H1 (cell line): Measurements from ENCODE around the gene AAK1. TPM values are rescaled to one million over a fixed set of nuclear protein-coding genes. Genes with fewer than 3 reads are reported as not detected.

ENCODE experiments used
- CTCF ChIA-PET: fragments of 300-600 bp; sonication (Branson Sonifier 250); formaldehyde crosslinking; loops from one replicate; lab custom pipeline; 2021; ENCODE audit not compliant: partially characterized antibody; lab: Charles Lee
- POLR2A ChIA-PET: fragments of 300-600 bp; sonication (Branson Sonifier 250); formaldehyde crosslinking; loops from one replicate; lab custom pipeline; 2021; ENCODE audit warnings: inconsistent platforms; ENCODE audit not compliant: partially characterized antibody; lab: Charles Lee
- DNase-seq, 2 experiments: peaks; one replicate each; pipeline versions ENCODE4 v3.0.0 to v3.0.0-alpha.2; 2010 to 2022; ENCODE audit warnings: low spot score in 2 of 2, low read depth in 1 of 2, mixed read lengths in 1 of 2
- FAIRE-seq: peaks from 2 replicates; lab custom pipeline; 2011; peaks lifted over from hg19 to GRCh38; lab: Jason Lieb, UNC
- H2AFZ ChIP-seq: 2 replicates; pipeline ENCODE4 v1.8.1; 2012; ENCODE audit warnings: low read length, inconsistent platforms
- H2AK5ac ChIP-seq: 2 replicates; pipeline ENCODE4 v1.6.1; 2013; ENCODE audit warnings: low read depth, low read length
- H2BK120ac ChIP-seq: replicated peaks from 2 replicates; pipeline ENCODE3; 2013; ENCODE audit warnings: low read depth, low read length, inconsistent platforms
- H2BK12ac ChIP-seq: 2 replicates; pipeline ENCODE4 v1.6.1; 2013; ENCODE audit warnings: low read depth, low read length
- H2BK15ac ChIP-seq: 2 replicates; pipeline ENCODE4 v1.6.1; 2013; ENCODE audit warnings: low read length
- H2BK20ac ChIP-seq: 2 replicates; pipeline ENCODE4 v1.6.1; 2013; ENCODE audit warnings: low read length
- H2BK5ac ChIP-seq: 2 replicates; pipeline ENCODE4 v1.6.1; 2013; ENCODE audit warnings: low read depth, low read length
- H3K14ac ChIP-seq: 2 replicates; pipeline ENCODE4 v1.6.1; 2013; ENCODE audit warnings: inconsistent platforms; ENCODE audit not compliant: insufficient read length
- H3K18ac ChIP-seq: 2 replicates; pipeline ENCODE4 v1.6.1; 2013; ENCODE audit warnings: low read length; ENCODE audit errors: extremely low read depth
- H3K23ac ChIP-seq: 2 replicates; pipeline ENCODE4 v1.6.1; 2013; ENCODE audit warnings: inconsistent platforms; ENCODE audit not compliant: insufficient read length
- H3K23me2 ChIP-seq: 2 replicates; pipeline ENCODE4 v1.6.1; 2013; ENCODE audit warnings: low read depth, low read length
- H3K27ac ChIP-seq: 2 replicates; pipeline ENCODE4 v1.6.1; 2011; ENCODE audit warnings: low read depth, low read length, inconsistent platforms
- H3K27me3 ChIP-seq, 4 experiments: replicated peaks in 1 of 4; 1 replicate in 1 of 4; 2 replicates in 3 of 4; pipeline versions ENCODE4 v1.6.1 to v1.8.1; 2011 to 2013; ENCODE audit warnings: low read length in 3 of 4, mild to moderate bottlenecking in 3 of 4, inconsistent platforms in 2 of 4, mixed read lengths in 2 of 4, moderate library complexity in 1 of 4; ENCODE audit not compliant: control insufficient read depth in 3 of 4, insufficient read depth in 3 of 4; ENCODE audit errors: extremely low read depth in 1 of 4
- H3K36me3 ChIP-seq, 4 experiments: 2 replicates each; pipeline versions ENCODE4 v1.6.1 to v1.8.1; 2011 to 2013; ENCODE audit warnings: mild to moderate bottlenecking in 4 of 4, low read length in 3 of 4, moderate library complexity in 2 of 4, control low read depth in 1 of 4, inconsistent platforms in 1 of 4; ENCODE audit not compliant: insufficient read depth in 4 of 4, control insufficient read depth in 2 of 4
- H3K4ac ChIP-seq: replicated peaks from 2 replicates; pipeline ENCODE3; 2013; ENCODE audit warnings: low read length, low read depth, mixed read lengths, inconsistent platforms; ENCODE audit not compliant: insufficient read length
- H3K4me1 ChIP-seq, 4 experiments: replicated peaks in 1 of 4; 1 replicate in 1 of 4; 2 replicates in 3 of 4; pipeline versions ENCODE4 v1.6.1 to v1.8.1; 2011 to 2013; ENCODE audit warnings: low read length in 3 of 4, inconsistent platforms in 2 of 4, mixed read lengths in 1 of 4; ENCODE audit not compliant: insufficient read depth in 4 of 4, control insufficient read depth in 3 of 4
- H3K4me2 ChIP-seq, 2 experiments: 2 replicates each; pipeline versions ENCODE4 v1.6.1 to v1.8.1; 2011 to 2013; ENCODE audit warnings: low read depth in 2 of 2, low read length in 2 of 2, control low read depth in 1 of 2, inconsistent platforms in 1 of 2, mild to moderate bottlenecking in 1 of 2; ENCODE audit not compliant: insufficient read depth in 1 of 2
- H3K4me3 ChIP-seq, 4 experiments: fragments of 200-600, 300-600 bp in 1 of 4; sonication (generic), shearing (Covaris generic), sonication (Bioruptor Twin) in 1 of 4; 2 replicates each; pipeline versions ENCODE4 v1.5.1 to v1.8.1; 2011 to 2016; ENCODE audit warnings: low read length in 4 of 4, low read depth in 3 of 4, control low read depth in 2 of 4, inconsistent platforms in 2 of 4, mild to moderate bottlenecking in 2 of 4, mixed read lengths in 1 of 4, moderate library complexity in 1 of 4; ENCODE audit not compliant: insufficient read depth in 2 of 4; ENCODE audit errors: extremely low read depth in 1 of 4
- H3K56ac ChIP-seq: replicated peaks from 2 replicates; pipeline ENCODE3; 2013; ENCODE audit warnings: low read depth, mild to moderate bottlenecking, mixed read lengths, low read length, inconsistent platforms; ENCODE audit not compliant: insufficient read length
- H3K79me1 ChIP-seq: 2 replicates; pipeline ENCODE4 v1.6.1; 2013; ENCODE audit warnings: low read depth, low read length, control low read depth
- H3K79me2 ChIP-seq, 2 experiments: 2 replicates each; pipeline versions ENCODE4 v1.6.1 to v1.8.1; 2012 to 2013; ENCODE audit warnings: low read length in 2 of 2, mild to moderate bottlenecking in 2 of 2, inconsistent platforms in 1 of 2; ENCODE audit not compliant: insufficient read depth in 2 of 2, control insufficient read depth in 1 of 2
- H3K9ac ChIP-seq, 4 experiments: replicated peaks in 1 of 4; 1 replicate in 1 of 4; 2 replicates in 3 of 4; pipeline versions ENCODE4 v1.6.1 to v1.8.1; 2011 to 2013; ENCODE audit warnings: low read depth in 3 of 4, low read length in 3 of 4, control low read depth in 2 of 4, mild to moderate bottlenecking in 2 of 4, moderate library complexity in 2 of 4, inconsistent platforms in 1 of 4; ENCODE audit errors: extremely low read depth in 1 of 4
- H3K9me3 ChIP-seq, 2 experiments: 2 replicates each; pipeline versions ENCODE4 v1.6.1 to v1.8.1; 2012 to 2013; ENCODE audit warnings: mild to moderate bottlenecking in 2 of 2, moderate library complexity in 2 of 2, control low read depth in 1 of 2, inconsistent platforms in 1 of 2, low read depth in 1 of 2, low read length in 1 of 2, mixed read lengths in 1 of 2; ENCODE audit not compliant: insufficient read depth in 2 of 2
- H4K20me1 ChIP-seq, 2 experiments: replicated peaks in 1 of 2; 2 replicates each; pipeline versions ENCODE3 to v1.8.1; 2011 to 2013; ENCODE audit warnings: inconsistent platforms in 2 of 2, low read length in 2 of 2, mild to moderate bottlenecking in 1 of 2; ENCODE audit not compliant: insufficient read depth in 2 of 2, control insufficient read depth in 1 of 2
- H4K5ac ChIP-seq: 2 replicates; pipeline ENCODE4 v1.6.1; 2013; ENCODE audit warnings: low read length, low read depth, mixed read lengths, inconsistent platforms; ENCODE audit not compliant: insufficient read length
- H4K8ac ChIP-seq: 2 replicates; pipeline ENCODE4 v1.8.0; 2013; ENCODE audit warnings: mild to moderate bottlenecking, moderate library complexity, low read length, inconsistent platforms; ENCODE audit not compliant: insufficient read depth; ENCODE audit errors: extremely low read depth
- H4K91ac ChIP-seq: replicated peaks from 2 replicates; pipeline ENCODE3; 2013; ENCODE audit warnings: low read length, mixed read lengths, inconsistent platforms; ENCODE audit not compliant: insufficient read length
- ATF3 ChIP-seq: IDR thresholded peaks from 2 replicates; pipeline ENCODE4 v1.6.1; 2011; ENCODE audit warnings: low read depth, mild to moderate bottlenecking, low read length; ENCODE audit not compliant: insufficient read depth
- CHD2 ChIP-seq: IDR thresholded peaks from 2 replicates; pipeline ENCODE4 v1.6.1; 2012; ENCODE audit warnings: low read length, improper control_type of control experiment
- CTBP2 ChIP-seq: IDR thresholded peaks from 2 replicates; pipeline ENCODE4 v1.7.0; 2011; ENCODE audit warnings: borderline replicate concordance, mild to moderate bottlenecking, moderate library complexity, mixed read lengths, low read length; ENCODE audit not compliant: insufficient read depth, insufficient read length
- EZH2 ChIP-seq: fragments of 200-600 bp; sonication (generic); IDR thresholded peaks from 2 replicates; pipeline ENCODE4 v1.7.1; 2012; ENCODE audit warnings: low read depth, mild to moderate bottlenecking, moderate library complexity, low read length, inconsistent platforms; ENCODE audit not compliant: severe bottlenecking
- GTF2F1 ChIP-seq: IDR thresholded peaks from 2 replicates; pipeline ENCODE4 v1.6.1; 2012; ENCODE audit warnings: low read depth, low read length, improper control_type of control experiment, borderline replicate concordance
- KDM5A ChIP-seq: fragments of 200-600 bp; IDR thresholded peaks from 2 replicates; pipeline ENCODE4 v1.7.1; 2012; ENCODE audit warnings: mild to moderate bottlenecking, low read length, inconsistent platforms, mixed read lengths
- PHF8 ChIP-seq: fragments of 200-600 bp; sonication (generic); conservative IDR thresholded peaks from 2 replicates; pipeline ENCODE4 v1.7.1; 2012; ENCODE audit warnings: low read depth, mild to moderate bottlenecking, inconsistent platforms, low read length, moderate library complexity
- POLR2AphosphoS5 ChIP-seq: IDR thresholded peaks from 2 replicates; pipeline ENCODE4 v1.6.1; 2011; ENCODE audit warnings: low read depth, low read length
- SIN3A ChIP-seq, 2 experiments: IDR thresholded peaks in 1 of 2; conservative IDR thresholded peaks in 1 of 2; 2 replicates each; pipeline ENCODE4 v1.6.1; 2011 to 2012; ENCODE audit warnings: low read length in 2 of 2, improper control_type of control experiment in 1 of 2, low read depth in 1 of 2, mild to moderate bottlenecking in 1 of 2
- SRF ChIP-seq: IDR thresholded peaks from 2 replicates; pipeline ENCODE4 v1.6.1; 2011; ENCODE audit warnings: mild to moderate bottlenecking, low read depth, low read length, moderate library complexity
- SUZ12 ChIP-seq: fragments of 200-600 bp; sonication (generic); IDR thresholded peaks from 2 replicates; pipeline ENCODE4 v1.6.1; 2012; ENCODE audit warnings: mild to moderate bottlenecking, inconsistent platforms, low read length, moderate library complexity, mixed read lengths
- TBP ChIP-seq: IDR thresholded peaks from 2 replicates; pipeline ENCODE4 v1.6.1; 2011; ENCODE audit warnings: low read depth, low read length, improper control_type of control experiment
- WGBS, 2 experiments: shearing (Covaris generic) in 1 of 2; methylation state at CpG; one replicate each; pipeline versions ENCODE4 v1.1.6 to v1.1.7; 2013 to 2015; ENCODE audit warnings: low lambda C conversion rate in 2 of 2, mixed read lengths in 2 of 2, inconsistent platforms in 1 of 2, low coverage in 1 of 2, missing lambda C conversion rate in 1 of 2; ENCODE audit not compliant: insufficient replicate concordance in 2 of 2, insufficient coverage in 1 of 2, insufficient read length in 1 of 2; ENCODE audit errors: extremely low coverage in 1 of 2, missing lambda C conversion rate in 1 of 2; 5-methylcytosine and 5-hydroxymethylcytosine counted together
- polyA plus RNA-seq, 7 experiments: library from polyadenylated mRNA; depleted of rRNA in 3 of 7; stranded (reverse) in 5 of 7; unstranded in 2 of 7; fragments of >200 nt in 5 of 7; fragments of 200-250 nt in 2 of 7; gene quantifications; 1 replicate in 5 of 7; 2 replicates in 1 of 7; 4 replicates in 1 of 7; pipeline versions ENCODE4 v1.2.1 to v1.2.3, GENCODE V29; 2011 to 2013; ENCODE audit warnings: missing spikeins in 2 of 7, mixed read lengths in 2 of 7
- total RNA-seq: library from RNA; stranded (reverse); fragmentation: NEBNext Ultra II Directional; extraction: Animal tissue kit (Norgen Biotek cat#: 25700); gene quantifications from 2 replicates; pipeline ENCODE4 v1.2.1, GENCODE V29; 2021

Gene AAK1
- total and polyA plus RNA-seq, 2 of the 8 experiments (the other 6 are each of a cell fraction or from before 2014, with no cell fraction given) = 10.0 to 40.5 TPM

DNA sequence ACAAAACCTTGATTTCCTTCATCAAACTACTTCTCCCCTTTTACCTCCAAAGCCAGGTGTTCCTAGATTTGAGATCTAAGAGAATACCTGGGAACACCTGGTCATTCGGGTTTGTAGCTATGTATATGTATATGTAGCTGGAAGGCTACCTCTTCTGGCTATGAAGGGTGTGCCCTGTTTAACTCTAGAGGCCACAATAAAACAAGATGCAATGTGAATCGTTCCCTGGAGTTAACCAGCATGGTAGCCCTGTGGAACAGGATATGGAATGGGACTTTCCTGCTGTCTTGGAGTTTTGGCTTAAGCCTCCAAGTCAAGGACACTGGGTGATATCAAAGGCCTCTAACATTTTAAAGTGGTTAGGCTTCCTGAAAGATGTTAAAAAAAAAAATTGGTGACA is 188.6 kb downstream of the AAK1 start:
- peaks cover 3 to 12% (median 8%) of the 10 kb centered on the region in 4 experiments; a peak in 4 of 7 replicates for H3K4me1 ChIP-seq
- H3K27ac ChIP-seq = no peak overlapping the region
- H3K9me3 ChIP-seq = no peaks in the 10 kb centered on the region
- no peak overlapping the region for H3K4ac ChIP-seq
- H3K79me2 ChIP-seq = no peaks in the 10 kb centered on the region
- no peak overlapping the region for H3K9ac ChIP-seq
- H4K8ac ChIP-seq = no peak overlapping the region; the same call in 1 of the 2 replicates
- ChIA-PET CTCF (no interaction called here), POLR2A (no interaction called here)
- H2BK120ac ChIP-seq = no peak overlapping the region
- H4K20me1 ChIP-seq = no peaks in the 10 kb centered on the region
- H2BK20ac ChIP-seq = no peak overlapping the region
- no peak overlapping the region for H3K23ac ChIP-seq
- no peak for FAIRE-seq
- no peak for DNase-seq
- H2BK5ac ChIP-seq = no peak overlapping the region
- H3K23me2 ChIP-seq = no peaks in the 10 kb centered on the region
- H3K14ac ChIP-seq = no peak overlapping the region
- H3K36me3 ChIP-seq = no peaks in the 10 kb centered on the region
- no peak overlapping the region for H3K4me2 ChIP-seq
- no peak overlapping the region for H3K4me3 ChIP-seq
- H2BK15ac ChIP-seq = no peak overlapping the region
- no peak overlapping the region for H4K5ac ChIP-seq
- H3K56ac ChIP-seq = no peak overlapping the region
- H3K18ac ChIP-seq = no peak overlapping the region
- H3K79me1 ChIP-seq = no peaks in the 10 kb centered on the region
- H2AK5ac ChIP-seq = no peak overlapping the region
- H3K27me3 ChIP-seq = no peaks in the 10 kb centered on the region
- H2BK12ac ChIP-seq = no peak overlapping the region
- no peak for TF ChIP-seq CTBP2
- no peak for TF ChIP-seq TBP
- no peak for TF ChIP-seq POLR2AphosphoS5
- TF ChIP-seq CHD2 = no peak
- TF ChIP-seq PHF8 = no peak
- no peak for TF ChIP-seq GTF2F1
- no peak for TF ChIP-seq ATF3
- no peak for TF ChIP-seq SIN3A (conservative IDR thresholded peaks at IDR 0.05 in 1 of 2, IDR thresholded peaks at IDR 0.05 in 1 of 2; ENCODE audit: low read depth in 1 of 2, low read length in 2 of 2)
- TF ChIP-seq KDM5A = no peak
- no peak for TF ChIP-seq SRF
- no peak for TF ChIP-seq SUZ12
- no peak for TF ChIP-seq EZH2
- H2AFZ ChIP-seq = no peak overlapping the region
- H4K91ac ChIP-seq = no peak overlapping the region
- WGBS, 2 experiments = 91% methylated on average over 2 of the region's 2 CpGs; no CpG with 5 or more reads in 1 of the 2 experiments
